GM18517 (cell line): Measurements from ENCODE around the gene ADAP1.

ENCODE experiments used
- ATAC-seq: cut with Tn5 transposase; IDR thresholded peaks from one replicate; pipeline ENCODE4 v1.9.1; 2021; ENCODE audit warnings: mild to moderate bottlenecking, moderate library complexity; ENCODE audit not compliant: unreplicated experiment

The ADAP1 gene

GRCh38 chr7:923108-924041, 31.1 kb downstream of the ADAP1 start:
- peak; percentile 72 for ATAC-seq

GRCh38 chr7:922334-923107, 32.0 kb downstream of the ADAP1 start:
- no peak for ATAC-seq

- no peak for ATAC-seq
Measured at GRCh38 chr7:921581-922333, 32.7 kb downstream of the ADAP1 start.

- ATAC-seq: no peak
Measured at GRCh38 chr7:921071-921461, 33.4 kb downstream of the ADAP1 start.

- no peak for ATAC-seq
Measured at GRCh38 chr7:920351-921070, 34.0 kb downstream of the ADAP1 start.

- no peak for ATAC-seq
Measured at GRCh38 chr7:919924-920341, 34.5 kb downstream of the ADAP1 start.

- ATAC-seq: no peak
Measured at GRCh38 chr7:919114-919442, 35.4 kb downstream of the ADAP1 start.

GRCh38 chr7:918441-919113, 35.9 kb downstream of the ADAP1 start:
- ATAC-seq: no peak

- ATAC-seq: no peak
Measured at GRCh38 chr7:918118-918425, 36.4 kb downstream of the ADAP1 start.

GRCh38 chr7:917255-918117, 37.0 kb downstream of the ADAP1 start:
- no peak for ATAC-seq

GRCh38 chr7:916291-916941, 38.1 kb downstream of the ADAP1 start:
- no peak for ATAC-seq

- no peak for ATAC-seq
Measured at GRCh38 chr7:915291-916218, 38.9 kb downstream of the ADAP1 start.

- no peak for ATAC-seq
Measured at GRCh38 chr7:914521-915194, 39.8 kb downstream of the ADAP1 start.

- ATAC-seq: no peak
Measured at GRCh38 chr7:913736-914520, 40.6 kb downstream of the ADAP1 start.

- no peak for ATAC-seq
Measured at GRCh38 chr7:911791-912480, 42.5 kb downstream of the ADAP1 start.

- ATAC-seq: no peak
Measured at GRCh38 chr7:910931-911431, 43.5 kb downstream of the ADAP1 start.
